Measurements from ENCODE around the gene DCST2. TPM values are rescaled to one million over a fixed set of nuclear protein-coding genes. Genes with fewer than 3 reads are reported as not detected.

The DCST2 gene
- total and polyA plus RNA-seq, 11 donors: 0.14 to 0.65 (median 0.35) TPM; not detected in 1

GRCh38 chr1:155051342-155051776 is 17.8 kb upstream of the DCST2 start:
- DNase-seq: peak in 1 of 5 donors; percentile 68
- H3K4me1 ChIP-seq: peaks cover 0 to 48% (median 23%) of the 10 kb centered on the region in 12 donors

GRCh38 chr1:155050560-155051341 is 17.2 kb upstream of the DCST2 start, which contains the start of gene ADAM15:
Gene ADAM15, plus strand, starts transcription at chr1:155051316. Its CDS starts 71 bp downstream, at chr1:155051387.
- DNase-seq: peak; percentile 86 to 94 (median 86)
- ATAC-seq: peak; percentile 43 to 90 (median 72)
- peaks cover 0 to 25% (median 22%) of the 10 kb centered on the region in 9 donors for H3K36me3 ChIP-seq
- peak within 1 kb of the TSS; percentile 54 to 99 (median 86) for H3K4me3 ChIP-seq
- H3K9me3 ChIP-seq: no peaks in the 10 kb centered on the region
- intact Hi-C loops (cut with DNase I): loop anchor here in 6 of 10 donors (1.0 to 10.0 kb wide), 7 partner anchors 13 to 96 kb away; partner anchors contain the start of genes ZBTB7B (in 4 of the 6), CKS1B (in 1 of the 6), EFNA4 (in 1 of the 6) and PBXIP1 (in 1 of the 6)
- WGBS, 4 donors: 0 to 1% (median 1%) methylated on average over 48 to 99 of the region's 99 CpGs
- H3K4me1 ChIP-seq: peaks cover 0 to 43% (median 23%) of the 10 kb centered on the region in 12 donors
- H3K27ac ChIP-seq: peak within 1 kb of the TSS; percentile 86 to 99 (median 94)
- no peaks in the 10 kb centered on the region for H3K27me3 ChIP-seq
- peak; percentile 85 to 97 (median 92) for TF ChIP-seq CTCF (IDR thresholded peaks at IDR 0.05)
- no peak for TF ChIP-seq POLR2A (IDR thresholded peaks at IDR 0.05)

More at GRCh38 chr1:155051342-155051776, 17.8 kb upstream of the DCST2 start:
- no peaks in the 10 kb centered on the region for H3K27me3 ChIP-seq
- no peaks in the 10 kb centered on the region for H3K9me3 ChIP-seq
- peaks cover 0 to 31% (median 28%) of the 10 kb centered on the region in 9 donors for H3K36me3 ChIP-seq
- peak overlapping the region; percentile 86 to 99 (median 94) for H3K27ac ChIP-seq
- peak in 1 of 2 donors; percentile 66 for TF ChIP-seq POLR2A (IDR thresholded peaks at IDR 0.05)
- no peak for TF ChIP-seq CTCF (IDR thresholded peaks at IDR 0.05)
- intact Hi-C loops (cut with DNase I): loop anchor here in 6 of 10 donors (2.0 to 10.0 kb wide), 6 partner anchors 34 to 97 kb away; partner anchors contain the start of genes ZBTB7B (in 4 of the 6), CKS1B (in 1 of the 6), PBXIP1 (in 1 of the 6) and PYGO2 (in 1 of the 6)
- WGBS, 4 donors: 0 to 3% (median 1%) methylated on average over 8 to 31 of the region's 31 CpGs
- ATAC-seq: peak in 3 of 4 donors; percentile 0 to 5 (median 1)
- peak overlapping the region; percentile 54 to 99 (median 86) for H3K4me3 ChIP-seq

GRCh38 chr1:155049651-155050559 is 16.3 kb upstream of the DCST2 start:
- intact Hi-C loops (cut with DNase I): loop anchor here in 7 of 10 donors (1.0 to 10.0 kb wide), 8 partner anchors 13 to 95 kb away; partner anchors contain the start of genes ZBTB7B (in 5 of the 7), CKS1B (in 1 of the 7), EFNA4 (in 1 of the 7) and PBXIP1 (in 1 of the 7)
- Histone ChIP-seq H3K9me3 (no peaks in the 10 kb centered on the region), H3K4me3 (peak overlapping the region in 11 of 12 donors; percentile 54 to 97 (median 82)), H3K27me3 (no peaks in the 10 kb centered on the region), H3K4me1 (peaks cover 0 to 47% (median 27%) of the 10 kb centered on the region in 12 donors), H3K27ac (peak overlapping the region; percentile 83 to 99 (median 94)), H3K36me3 (peaks cover 0 to 16% (median 14%) of the 10 kb centered on the region in 9 donors)
- ATAC-seq (no peak), DNase-seq (no peak)
- WGBS, 4 donors: 13 to 41% (median 18%) methylated on average over 6 to 10 of the region's 10 CpGs
- TF ChIP-seq CTCF (IDR thresholded peaks at IDR 0.05): no peak
- TF ChIP-seq POLR2A (IDR thresholded peaks at IDR 0.05): no peak

Data from heart left ventricle (tissue), 16 donors.